MM.1S (cell line): Measurements from ENCODE around the gene SNRPA1.

Experiments used
- DNase-seq: peaks from one replicate; pipeline ENCODE4 v3.0.0-alpha.2; 2015
- H2AFZ ChIP-seq: fragments of 300-600 bp; sonication (generic); 2 replicates; pipeline ENCODE4 v1.6.0; 2016; ENCODE audit warnings: antibody characterized with exemption, low read length
- H3F3A ChIP-seq: fragments of 300-600 bp; sonication (generic); 2 replicates; pipeline ENCODE4 v1.6.1; 2016; ENCODE audit warnings: mild to moderate bottlenecking, antibody characterized with exemption, low read length, moderate library complexity, mixed read lengths; ENCODE audit not compliant: insufficient read depth
- H3K27ac ChIP-seq: fragments of 300-600 bp; sonication (generic); 2 replicates; pipeline ENCODE4 v1.5.1; 2016; ENCODE audit warnings: mild to moderate bottlenecking, low read length
- H3K27me3 ChIP-seq: fragments of 300-600 bp; sonication (generic); replicated peaks from 2 replicates; pipeline ENCODE4 v1.6.0; 2016; ENCODE audit warnings: low read length; ENCODE audit not compliant: insufficient read depth
- H3K36me3 ChIP-seq: fragments of 300-600 bp; sonication (generic); replicated peaks from 2 replicates; pipeline ENCODE4 v1.6.1; 2016; ENCODE audit warnings: mild to moderate bottlenecking, low read length, mixed read lengths; ENCODE audit not compliant: insufficient read depth
- H3K4me1 ChIP-seq: fragments of 300-600 bp; sonication (generic); 2 replicates; pipeline ENCODE4 v1.6.1; 2016; ENCODE audit warnings: low read length, mixed read lengths
- H3K4me2 ChIP-seq: fragments of 300-600 bp; sonication (generic); 2 replicates; pipeline ENCODE4 v1.6.0; 2016; ENCODE audit warnings: low read depth, low read length
- H3K4me3 ChIP-seq: fragments of 300-600 bp; sonication (generic); 2 replicates; pipeline ENCODE4 v1.5.1; 2016; ENCODE audit warnings: low read length, mixed read lengths
- H3K79me2 ChIP-seq: fragments of 300-600 bp; sonication (generic); 2 replicates; pipeline ENCODE4 v1.6.1; 2016; ENCODE audit warnings: mixed run types, low read length, mixed read lengths
- H3K9ac ChIP-seq: fragments of 300-600 bp; sonication (generic); 2 replicates; pipeline ENCODE4 v1.6.1; 2016; ENCODE audit warnings: low read length, mixed read lengths
- H3K9me2 ChIP-seq: fragments of 300-600 bp; sonication (generic); replicated peaks from 2 replicates; pipeline ENCODE4 v1.6.1; 2016; ENCODE audit warnings: mild to moderate bottlenecking, low read length, mixed read lengths; ENCODE audit not compliant: insufficient read depth
- H3K9me3 ChIP-seq: fragments of 300-600 bp; sonication (generic); replicated peaks from 2 replicates; pipeline ENCODE4 v1.6.1; 2016; ENCODE audit warnings: mild to moderate bottlenecking, low read length, mixed read lengths; ENCODE audit not compliant: insufficient read depth
- H4K20me1 ChIP-seq: fragments of 300-600 bp; sonication (generic); 2 replicates; pipeline ENCODE4 v1.6.1; 2016; ENCODE audit warnings: mild to moderate bottlenecking, low read length, moderate library complexity, mixed read lengths; ENCODE audit not compliant: insufficient read depth
- EZH2 ChIP-seq: fragments of 300-600 bp; sonication (generic); optimal IDR thresholded peaks from 2 replicates; pipeline ENCODE3; 2017; ENCODE audit warnings: low read depth, mild to moderate bottlenecking, antibody characterized with exemption, low read length, mixed read lengths
- EZH2phosphoT487 ChIP-seq: fragments of 300-600 bp; sonication (generic); IDR thresholded peaks from 2 replicates; pipeline ENCODE4 v1.6.1; 2018; ENCODE audit warnings: antibody characterized with exemption, low read length
- TF ChIP-seq, protein P1 (sequence below): fragments of 300-600 bp; sonication (generic); IDR thresholded peaks from 2 replicates; pipeline ENCODE4 v1.5.1; 2016; ENCODE audit warnings: antibody characterized with exemption, low read length, mixed read lengths

The SNRPA1 gene

GRCh38 chr15:101310508-101310907 lies 15.5 kb upstream of the SNRPA1 start:
- no peaks in the 10 kb centered on the region for H3K4me1 ChIP-seq
- no peak overlapping the region for H3K27ac ChIP-seq
- H3K36me3 ChIP-seq = no peaks in the 10 kb centered on the region
- no peak for TF ChIP-seq EZH2
- TF ChIP-seq EZH2phosphoT487 = no peak
- TF ChIP-seq, protein P1, sequence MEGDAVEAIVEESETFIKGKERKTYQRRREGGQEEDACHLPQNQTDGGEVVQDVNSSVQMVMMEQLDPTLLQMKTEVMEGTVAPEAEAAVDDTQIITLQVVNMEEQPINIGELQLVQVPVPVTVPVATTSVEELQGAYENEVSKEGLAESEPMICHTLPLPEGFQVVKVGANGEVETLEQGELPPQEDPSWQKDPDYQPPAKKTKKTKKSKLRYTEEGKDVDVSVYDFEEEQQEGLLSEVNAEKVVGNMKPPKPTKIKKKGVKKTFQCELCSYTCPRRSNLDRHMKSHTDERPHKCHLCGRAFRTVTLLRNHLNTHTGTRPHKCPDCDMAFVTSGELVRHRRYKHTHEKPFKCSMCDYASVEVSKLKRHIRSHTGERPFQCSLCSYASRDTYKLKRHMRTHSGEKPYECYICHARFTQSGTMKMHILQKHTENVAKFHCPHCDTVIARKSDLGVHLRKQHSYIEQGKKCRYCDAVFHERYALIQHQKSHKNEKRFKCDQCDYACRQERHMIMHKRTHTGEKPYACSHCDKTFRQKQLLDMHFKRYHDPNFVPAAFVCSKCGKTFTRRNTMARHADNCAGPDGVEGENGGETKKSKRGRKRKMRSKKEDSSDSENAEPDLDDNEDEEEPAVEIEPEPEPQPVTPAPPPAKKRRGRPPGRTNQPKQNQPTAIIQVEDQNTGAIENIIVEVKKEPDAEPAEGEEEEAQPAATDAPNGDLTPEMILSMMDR = no peak
- DNase-seq = no peak
- no peaks in the 10 kb centered on the region for H3K9me2 ChIP-seq
- H3K79me2 ChIP-seq = no peaks in the 10 kb centered on the region
- H3K27me3 ChIP-seq = no peaks in the 10 kb centered on the region
- H3K9me3 ChIP-seq = no peaks in the 10 kb centered on the region
- no peak overlapping the region for H3K9ac ChIP-seq
- no peaks in the 10 kb centered on the region for H4K20me1 ChIP-seq
- H3K4me2 ChIP-seq = no peak overlapping the region
- H2AFZ ChIP-seq = no peak overlapping the region
- no peak overlapping the region for H3K4me3 ChIP-seq
- H3F3A ChIP-seq = no peaks in the 10 kb centered on the region

GRCh38 chr15:101310161-101310480 lies 15.1 kb upstream of the SNRPA1 start:
- no peaks in the 10 kb centered on the region for H3F3A ChIP-seq
- no peaks in the 10 kb centered on the region for H4K20me1 ChIP-seq
- no peaks in the 10 kb centered on the region for H3K9me2 ChIP-seq
- H2AFZ ChIP-seq = no peak overlapping the region
- H3K79me2 ChIP-seq = no peaks in the 10 kb centered on the region
- H3K9ac ChIP-seq = no peak overlapping the region
- H3K9me3 ChIP-seq = no peaks in the 10 kb centered on the region
- H3K27ac ChIP-seq = no peak overlapping the region
- H3K36me3 ChIP-seq = no peaks in the 10 kb centered on the region
- no peaks in the 10 kb centered on the region for H3K27me3 ChIP-seq
- H3K4me3 ChIP-seq = no peak overlapping the region
- no peak for DNase-seq
- TF ChIP-seq EZH2phosphoT487 (no peak), EZH2 (no peak)
- TF ChIP-seq, protein P1 = no peak
- no peaks in the 10 kb centered on the region for H3K4me1 ChIP-seq
- H3K4me2 ChIP-seq = no peak overlapping the region

GRCh38 chr15:101309436-101310160 lies 14.6 kb upstream of the SNRPA1 start:
- H3K9ac ChIP-seq = no peak overlapping the region
- H3K4me2 ChIP-seq = no peak overlapping the region
- no peaks in the 10 kb centered on the region for H3K9me2 ChIP-seq
- no peaks in the 10 kb centered on the region for H3F3A ChIP-seq
- H3K27me3 ChIP-seq = no peaks in the 10 kb centered on the region
- H2AFZ ChIP-seq = no peak overlapping the region
- no peak for TF ChIP-seq EZH2
- TF ChIP-seq EZH2phosphoT487 = no peak
- TF ChIP-seq, protein P1 = no peak
- no peaks in the 10 kb centered on the region for H3K36me3 ChIP-seq
- no peak overlapping the region for H3K27ac ChIP-seq
- H3K9me3 ChIP-seq = no peaks in the 10 kb centered on the region
- H3K79me2 ChIP-seq = no peaks in the 10 kb centered on the region
- H3K4me1 ChIP-seq = no peaks in the 10 kb centered on the region
- no peak overlapping the region for H3K4me3 ChIP-seq
- no peak for DNase-seq
- no peaks in the 10 kb centered on the region for H4K20me1 ChIP-seq
